DND-41 (cell line): ENCODE measurements around the gene LYPD8.

ENCODE experiments used
- ATAC-seq: fragments of 200-7000 bp; cut with Tn5 transposase; 3 replicates; pipeline ENCODE4 v1.9.1; 2021; ENCODE audit warnings: low read depth; ENCODE audit not compliant: insufficient read depth
- DNase-seq: peaks from one replicate; pipeline ENCODE4 v3.0.0-alpha.2; 2020
- H2AFZ ChIP-seq: 2 replicates; pipeline ENCODE4 v1.6.0; 2012; ENCODE audit warnings: low read depth, low read length
- H3K27ac ChIP-seq: 2 replicates; pipeline ENCODE4 v1.5.1; 2012; ENCODE audit warnings: low read length, inconsistent platforms
- H3K27me3 ChIP-seq: fragments of 200-600 bp; sonication (generic); 2 replicates; pipeline ENCODE4 v1.6.0; 2012; ENCODE audit warnings: low read length, mild to moderate bottlenecking, inconsistent platforms; ENCODE audit not compliant: insufficient read depth, poor library complexity
- H3K36me3 ChIP-seq: 2 replicates; pipeline ENCODE4 v1.5.1; 2012; ENCODE audit warnings: low read length, inconsistent platforms; ENCODE audit not compliant: insufficient read depth
- H3K4me1 ChIP-seq: 2 replicates; pipeline ENCODE4 v1.5.1; 2012; ENCODE audit warnings: mild to moderate bottlenecking, low read length; ENCODE audit not compliant: insufficient read depth
- H3K4me2 ChIP-seq: 2 replicates; pipeline ENCODE4 v1.6.0; 2012; ENCODE audit warnings: mild to moderate bottlenecking, moderate library complexity, low read length, inconsistent platforms; ENCODE audit not compliant: insufficient read depth
- H3K4me3 ChIP-seq, 2 experiments: fragments of 200-600 bp in 1 of 2; shearing (Covaris generic) in 1 of 2; 2 replicates each; pipeline ENCODE4 v1.5.1; 2012 to 2016; ENCODE audit warnings: inconsistent platforms in 2 of 2, low read length in 2 of 2, mild to moderate bottlenecking in 2 of 2, low read depth in 1 of 2, moderate library complexity in 1 of 2
- H3K79me2 ChIP-seq: 2 replicates; pipeline ENCODE4 v1.6.0; 2012; ENCODE audit warnings: low read length, inconsistent platforms; ENCODE audit not compliant: insufficient read depth
- H3K9ac ChIP-seq: 2 replicates; pipeline ENCODE4 v1.6.0; 2012; ENCODE audit warnings: low read depth, mild to moderate bottlenecking, inconsistent platforms, low read length, moderate library complexity
- H3K9me3 ChIP-seq: 2 replicates; pipeline ENCODE4 v1.5.1; 2012; ENCODE audit warnings: low read length, moderate library complexity, mild to moderate bottlenecking, inconsistent platforms; ENCODE audit not compliant: insufficient read depth, severe bottlenecking
- H4K20me1 ChIP-seq: 2 replicates; pipeline ENCODE4 v1.6.0; 2012; ENCODE audit warnings: low read length; ENCODE audit not compliant: insufficient read depth
- EZH2 ChIP-seq: IDR thresholded peaks from 3 replicates; pipeline ENCODE4 v1.6.1; 2012; ENCODE audit warnings: borderline replicate concordance, low read depth, mild to moderate bottlenecking, moderate library complexity, low read length, inconsistent platforms; ENCODE audit not compliant: severe bottlenecking
- TF ChIP-seq, protein P1 (sequence below): IDR thresholded peaks from 2 replicates; pipeline ENCODE4 v1.5.1; 2012; ENCODE audit warnings: borderline replicate concordance, low read length, moderate library complexity, mild to moderate bottlenecking; ENCODE audit not compliant: poor library complexity, severe bottlenecking; ENCODE audit errors: extremely low read depth

The LYPD8 gene

GRCh38 chr1:248699099-248699498 lies 56.5 kb downstream of the LYPD8 start:
- no peak overlapping the region for H2AFZ ChIP-seq
- TF ChIP-seq, protein P1, sequence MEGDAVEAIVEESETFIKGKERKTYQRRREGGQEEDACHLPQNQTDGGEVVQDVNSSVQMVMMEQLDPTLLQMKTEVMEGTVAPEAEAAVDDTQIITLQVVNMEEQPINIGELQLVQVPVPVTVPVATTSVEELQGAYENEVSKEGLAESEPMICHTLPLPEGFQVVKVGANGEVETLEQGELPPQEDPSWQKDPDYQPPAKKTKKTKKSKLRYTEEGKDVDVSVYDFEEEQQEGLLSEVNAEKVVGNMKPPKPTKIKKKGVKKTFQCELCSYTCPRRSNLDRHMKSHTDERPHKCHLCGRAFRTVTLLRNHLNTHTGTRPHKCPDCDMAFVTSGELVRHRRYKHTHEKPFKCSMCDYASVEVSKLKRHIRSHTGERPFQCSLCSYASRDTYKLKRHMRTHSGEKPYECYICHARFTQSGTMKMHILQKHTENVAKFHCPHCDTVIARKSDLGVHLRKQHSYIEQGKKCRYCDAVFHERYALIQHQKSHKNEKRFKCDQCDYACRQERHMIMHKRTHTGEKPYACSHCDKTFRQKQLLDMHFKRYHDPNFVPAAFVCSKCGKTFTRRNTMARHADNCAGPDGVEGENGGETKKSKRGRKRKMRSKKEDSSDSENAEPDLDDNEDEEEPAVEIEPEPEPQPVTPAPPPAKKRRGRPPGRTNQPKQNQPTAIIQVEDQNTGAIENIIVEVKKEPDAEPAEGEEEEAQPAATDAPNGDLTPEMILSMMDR, result no peak
- no peak for TF ChIP-seq EZH2
- H3K27ac ChIP-seq, result no peak overlapping the region
- H3K4me1 ChIP-seq, result no peaks in the 10 kb centered on the region
- H3K27me3 ChIP-seq, result no peaks in the 10 kb centered on the region
- H3K36me3 ChIP-seq, result no peaks in the 10 kb centered on the region
- no peaks in the 10 kb centered on the region for H4K20me1 ChIP-seq
- H3K4me2 ChIP-seq, result no peak overlapping the region
- no peaks in the 10 kb centered on the region for H3K79me2 ChIP-seq
- H3K9ac ChIP-seq, result no peak overlapping the region
- H3K9me3 ChIP-seq, result no peaks in the 10 kb centered on the region
- DNase-seq (no peak), ATAC-seq (no peak)
- H3K4me3 ChIP-seq, result no peak overlapping the region

DNA sequence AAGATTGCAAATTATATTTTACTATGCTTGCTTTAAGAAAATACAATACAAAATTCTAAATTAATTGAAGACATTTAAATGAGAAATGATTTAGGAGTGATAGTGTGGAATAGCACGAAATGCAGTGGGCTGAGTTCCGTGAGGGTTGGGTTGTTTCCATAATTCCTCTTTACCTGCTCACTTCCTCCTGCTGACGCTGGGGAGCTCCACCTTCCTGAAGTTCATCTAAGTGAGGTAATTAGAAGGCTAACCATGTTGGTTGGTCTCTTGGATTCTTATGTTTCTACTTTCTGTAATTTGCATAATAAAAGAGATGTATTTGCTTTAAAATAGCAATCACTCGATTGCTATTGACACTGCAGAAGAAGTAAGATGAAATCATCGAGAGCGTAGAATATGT lies 57.7 kb downstream of the LYPD8 start:
- H4K20me1 ChIP-seq, result no peaks in the 10 kb centered on the region
- DNase-seq (no peak), ATAC-seq (no peak)
- no peaks in the 10 kb centered on the region for H3K36me3 ChIP-seq
- TF ChIP-seq EZH2, result no peak
- no peaks in the 10 kb centered on the region for H3K9me3 ChIP-seq
- no peaks in the 10 kb centered on the region for H3K27me3 ChIP-seq
- no peak overlapping the region for H2AFZ ChIP-seq
- no peak overlapping the region for H3K4me2 ChIP-seq
- H3K4me3 ChIP-seq, result no peak overlapping the region
- H3K9ac ChIP-seq, result no peak overlapping the region
- H3K79me2 ChIP-seq, result no peaks in the 10 kb centered on the region
- H3K4me1 ChIP-seq, result no peaks in the 10 kb centered on the region
- no peak overlapping the region for H3K27ac ChIP-seq

- no peak overlapping the region for H3K9ac ChIP-seq
- H3K4me2 ChIP-seq, result no peak overlapping the region
- no peak overlapping the region for H3K27ac ChIP-seq
- no peaks in the 10 kb centered on the region for H4K20me1 ChIP-seq
- H3K9me3 ChIP-seq, result no peaks in the 10 kb centered on the region
- ATAC-seq, result no peak
- H3K27me3 ChIP-seq, result no peaks in the 10 kb centered on the region
- no peak for DNase-seq
- H3K4me3 ChIP-seq, result no peak overlapping the region
- TF ChIP-seq EZH2, result no peak
- TF ChIP-seq, protein P1, result no peak
- no peaks in the 10 kb centered on the region for H3K79me2 ChIP-seq
- no peaks in the 10 kb centered on the region for H3K36me3 ChIP-seq
- no peaks in the 10 kb centered on the region for H3K4me1 ChIP-seq
- no peak overlapping the region for H2AFZ ChIP-seq
Measured at GRCh38 chr1:248696774-248697173, 58.8 kb downstream of the LYPD8 start.

- Histone ChIP-seq H3K27me3 (no peaks in the 10 kb centered on the region), H3K9me3 (no peaks in the 10 kb centered on the region), H3K4me3 (no peak overlapping the region), H3K9ac (no peak overlapping the region), H3K4me2 (no peak overlapping the region), H2AFZ (no peak overlapping the region), H3K4me1 (no peaks in the 10 kb centered on the region), H3K79me2 (no peaks in the 10 kb centered on the region), H4K20me1 (no peaks in the 10 kb centered on the region), H3K36me3 (no peaks in the 10 kb centered on the region), H3K27ac (no peak overlapping the region)
- DNase-seq (no peak), ATAC-seq (no peak)
- TF ChIP-seq, protein P1, result peak; percentile 29
- no peak for TF ChIP-seq EZH2
Measured at GRCh38 chr1:248696261-248696660, 59.3 kb downstream of the LYPD8 start.
